ENCODE measurements around the gene TMEM208.

TMEM208 gene

DNA sequence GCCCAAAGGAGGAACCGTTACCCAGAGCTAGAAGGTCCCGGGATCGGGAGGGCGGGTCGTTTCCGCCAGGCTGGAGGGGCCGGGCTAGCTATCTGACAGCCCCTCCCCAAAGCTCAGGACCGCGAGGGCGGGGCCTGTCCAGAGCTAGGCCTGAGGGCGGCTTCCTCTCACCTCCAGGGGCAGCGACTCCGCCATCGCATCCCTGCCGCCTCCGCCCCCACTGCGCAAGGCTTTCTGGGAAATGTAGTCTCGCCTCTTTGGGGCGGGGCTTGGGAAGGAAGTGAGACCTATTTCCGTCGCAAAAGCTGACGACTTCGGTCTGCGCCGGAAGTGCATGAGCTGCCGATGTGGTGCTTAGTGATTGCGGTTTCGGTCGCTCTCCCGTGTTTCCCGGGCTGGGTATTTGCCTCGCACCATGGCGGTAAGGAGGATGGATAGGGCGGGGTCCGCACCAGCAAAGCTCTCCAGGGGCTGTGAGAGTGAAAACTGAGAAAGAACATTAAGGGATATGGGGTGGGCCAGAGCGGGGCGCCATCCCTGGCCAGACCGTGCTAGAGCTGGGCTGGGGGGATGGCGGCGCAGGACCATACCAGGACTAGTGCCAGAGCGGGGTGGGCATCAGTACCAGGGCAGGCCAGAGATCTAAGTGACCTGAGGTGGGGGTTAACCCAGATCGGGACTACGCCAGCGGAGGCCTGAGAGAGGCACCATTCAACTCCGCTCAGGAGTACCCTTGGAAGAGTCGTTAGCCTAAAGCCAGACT, at the start of gene TMEM208:
Gene TMEM208, plus strand, starts transcription at position 327 of the 763 bp plus-strand sequence. Its CDS starts 89 bp downstream, at position 416.
- peak; percentile 99 for DNase-seq (ENCODE audit: low spot score)

DNA sequence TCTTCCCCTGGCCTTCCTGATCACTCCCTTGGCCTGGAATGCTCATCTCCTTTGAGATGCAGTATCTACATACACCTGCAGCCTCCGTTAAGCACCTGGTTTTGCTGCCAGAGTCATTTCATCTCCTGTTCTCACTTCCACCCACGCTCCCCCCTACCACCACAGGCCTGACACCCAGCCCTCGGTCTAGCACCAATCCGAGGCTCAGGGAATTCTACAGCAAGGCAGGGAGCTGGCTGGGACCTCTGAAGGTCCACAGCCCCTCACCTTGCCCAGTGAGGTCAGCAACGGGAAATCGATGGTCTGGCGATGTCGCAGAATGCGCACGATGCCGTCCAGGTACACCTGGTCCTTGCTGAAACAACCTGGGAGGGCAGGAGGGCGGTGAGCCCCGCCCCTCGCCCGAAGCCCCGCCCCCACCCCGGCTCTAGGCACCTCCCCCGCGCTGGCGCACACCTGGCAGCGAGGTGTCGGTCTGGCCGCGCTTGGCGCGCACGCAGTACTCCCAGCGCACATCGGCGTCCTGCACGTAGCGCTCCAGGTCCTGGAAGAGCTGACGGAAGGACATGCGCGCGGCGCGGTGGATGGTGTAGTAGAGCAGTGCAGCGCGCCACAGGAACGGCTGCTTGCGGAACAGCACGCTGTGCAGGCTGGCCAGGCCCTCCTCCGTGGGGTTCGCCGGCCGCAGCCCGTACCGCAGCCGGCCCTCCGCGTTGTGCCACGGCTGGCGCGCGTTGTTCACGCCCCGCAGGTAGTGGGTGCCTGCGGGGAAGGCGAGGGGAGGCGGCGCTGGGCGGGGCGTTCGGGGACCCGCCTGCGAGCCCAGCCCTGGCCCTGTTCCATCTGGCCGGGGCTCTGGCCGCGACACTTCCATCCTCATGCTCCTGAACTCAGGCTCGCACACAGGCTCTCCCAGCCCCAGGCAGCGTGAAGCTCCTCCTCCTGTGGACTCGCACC, 48.9 kb upstream of the TMEM208 start:
- no peak for DNase-seq (ENCODE audit: low spot score)

DNA sequence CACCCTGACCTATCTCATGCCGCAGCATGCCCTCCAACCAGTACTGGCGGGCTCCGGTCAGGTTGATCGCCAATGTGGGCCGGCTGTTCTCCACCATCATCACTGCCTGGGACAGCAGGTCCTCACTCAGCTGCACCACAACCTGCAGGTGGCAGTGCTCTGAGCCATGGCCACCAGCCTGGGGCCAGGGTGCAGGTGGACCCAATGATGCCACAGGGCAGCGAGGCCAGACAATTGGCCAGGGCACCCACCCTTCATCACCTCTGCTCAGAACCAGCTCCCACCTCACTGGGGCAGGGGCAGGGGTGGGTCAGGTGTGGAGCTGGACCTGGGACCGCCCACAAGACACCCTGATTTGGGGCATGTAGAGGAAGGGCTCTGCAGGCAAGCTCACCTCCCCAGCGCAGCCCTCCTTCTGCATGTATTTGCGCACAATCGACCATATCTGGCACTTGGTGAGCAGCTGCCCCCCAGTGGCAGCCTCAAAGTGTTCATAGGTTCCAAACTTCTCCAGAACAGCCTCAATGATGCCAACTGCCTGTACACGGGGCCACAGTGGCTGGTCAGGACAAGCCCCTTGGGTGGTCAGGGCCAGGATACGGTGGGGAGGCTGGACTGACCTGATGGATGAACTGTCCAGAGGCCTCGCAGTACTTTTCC, 47.4 kb upstream of the TMEM208 start:
- DNase-seq (ENCODE audit: low spot score): no peak

DNA sequence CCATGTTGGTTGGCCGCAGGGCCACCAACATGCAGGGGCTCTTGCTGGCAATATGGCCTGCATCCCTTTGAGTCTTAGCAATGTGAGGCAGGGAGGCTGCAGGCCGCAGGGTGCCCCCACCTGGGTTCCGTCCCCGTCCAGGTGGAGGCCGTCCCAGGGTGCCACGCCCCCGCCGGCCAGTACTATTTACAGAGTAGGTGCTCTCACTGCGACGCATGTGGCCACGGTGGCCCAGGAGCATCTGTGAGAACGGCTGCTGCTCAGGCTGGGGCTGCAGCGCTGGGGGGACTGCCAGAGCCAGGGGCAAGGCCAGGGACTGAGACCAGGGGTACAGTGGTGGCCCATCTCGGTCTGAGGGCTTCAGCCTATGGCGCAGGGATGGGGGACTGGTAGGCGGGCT, 46.8 kb upstream of the TMEM208 start:
- no peak for DNase-seq (ENCODE audit: low spot score)

DNA sequence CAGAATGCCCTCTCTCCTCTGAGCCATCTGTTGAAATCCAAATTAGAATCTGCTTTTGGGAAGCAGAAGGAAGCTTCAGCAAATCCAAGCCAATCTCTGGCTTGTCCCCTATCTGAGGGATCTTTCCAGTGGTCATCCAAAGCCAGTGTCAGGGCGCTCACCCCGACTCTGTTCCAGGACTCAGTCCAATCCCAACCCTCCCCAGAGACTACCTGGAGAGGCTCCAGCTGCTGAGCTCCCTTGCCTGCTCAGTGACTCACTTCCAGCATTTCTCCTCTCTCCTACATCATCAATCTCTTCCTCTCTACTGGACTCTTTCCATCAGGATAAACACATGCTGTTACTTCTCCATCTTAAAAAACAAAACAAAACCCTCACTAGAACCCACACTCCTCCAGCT, 45.6 kb upstream of the TMEM208 start:
- no peak for DNase-seq (ENCODE audit: low spot score)

DNA sequence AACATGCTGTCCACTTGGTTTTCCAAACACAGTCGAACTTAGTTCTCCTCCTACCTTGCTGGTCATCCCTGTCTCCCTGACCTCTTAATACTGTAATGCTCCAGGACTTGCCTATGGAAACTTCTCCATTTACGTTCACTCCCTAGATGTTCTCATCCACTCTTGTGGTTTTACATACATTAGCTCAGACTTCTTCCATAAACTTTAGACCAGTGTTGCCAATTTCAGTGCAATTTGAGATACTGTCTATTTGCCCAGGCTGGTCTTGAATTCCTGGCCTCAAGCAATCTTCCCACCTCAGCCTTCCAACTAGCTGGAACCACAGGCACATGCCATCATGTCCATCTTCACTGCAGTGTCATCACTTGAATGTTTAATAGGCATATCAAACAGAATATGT, 44.6 kb upstream of the TMEM208 start:
- DNase-seq (ENCODE audit: low spot score): no peak

DNA sequence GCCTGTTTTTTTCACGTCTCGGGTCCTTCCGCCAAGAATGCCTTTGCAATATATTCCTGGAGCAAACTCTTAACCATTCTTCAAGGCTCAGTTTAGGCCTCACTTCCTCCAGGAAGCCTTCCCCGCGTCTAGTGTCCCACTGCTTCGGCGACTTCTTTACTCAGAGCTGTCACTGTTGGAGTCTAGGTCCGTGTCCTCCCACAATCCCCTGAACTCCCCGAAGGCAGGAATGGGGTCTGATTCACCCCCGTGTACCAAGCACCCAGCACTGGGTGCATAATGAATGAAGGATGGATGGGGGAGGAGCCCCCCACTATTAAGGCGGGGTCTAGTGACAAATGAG, 43.7 kb upstream of the TMEM208 start:
- no peak for DNase-seq (ENCODE audit: low spot score)

DNA sequence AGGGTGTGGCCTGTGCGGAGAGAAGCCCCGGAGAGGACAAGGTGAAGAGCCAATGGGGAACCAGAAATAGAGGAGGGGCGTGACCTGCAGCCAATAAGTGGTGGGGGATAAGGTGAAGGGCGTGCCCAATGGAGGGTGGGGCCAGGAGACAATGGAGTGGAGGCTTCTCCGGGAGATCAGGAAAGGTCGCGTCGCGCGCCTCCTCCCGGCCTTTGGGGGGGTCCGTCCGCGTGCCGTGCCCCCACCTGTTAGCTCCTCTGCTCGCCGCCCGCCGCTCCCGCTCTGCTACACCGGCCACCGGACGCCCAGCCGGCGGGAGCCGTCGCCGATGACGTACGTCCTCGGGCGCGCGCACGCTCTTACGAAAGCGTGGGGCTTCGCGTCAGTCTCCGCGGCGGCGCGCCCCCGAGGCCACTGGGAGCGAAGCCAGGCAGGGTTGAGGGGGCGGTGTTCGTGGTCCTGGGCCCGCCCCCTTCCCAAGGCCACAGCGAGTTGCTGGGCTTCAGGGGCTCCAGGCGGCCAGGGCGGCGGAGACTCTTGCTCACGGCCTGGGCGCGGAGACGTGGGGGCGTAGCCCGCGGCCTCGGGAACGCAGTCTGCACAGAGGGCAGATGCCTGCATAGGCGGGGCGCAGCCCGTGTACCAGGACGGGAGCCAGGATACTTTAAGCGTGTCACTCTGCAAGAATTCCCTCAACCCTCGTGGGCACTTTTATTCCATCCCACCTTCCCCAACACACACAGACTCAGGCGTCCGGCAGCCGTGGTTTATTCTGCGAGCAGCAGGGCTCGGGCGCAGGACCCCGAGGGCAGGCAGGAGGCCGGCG, 43.1 kb upstream of the TMEM208 start, which contains the start of gene MATCAP1:
Gene MATCAP1, minus strand, starts transcription at position 337 of the 826 bp plus-strand sequence. CDS start 3,353 bp downstream, outside the sequence.
- peak; percentile 98 for DNase-seq (ENCODE audit: low spot score)

DNA sequence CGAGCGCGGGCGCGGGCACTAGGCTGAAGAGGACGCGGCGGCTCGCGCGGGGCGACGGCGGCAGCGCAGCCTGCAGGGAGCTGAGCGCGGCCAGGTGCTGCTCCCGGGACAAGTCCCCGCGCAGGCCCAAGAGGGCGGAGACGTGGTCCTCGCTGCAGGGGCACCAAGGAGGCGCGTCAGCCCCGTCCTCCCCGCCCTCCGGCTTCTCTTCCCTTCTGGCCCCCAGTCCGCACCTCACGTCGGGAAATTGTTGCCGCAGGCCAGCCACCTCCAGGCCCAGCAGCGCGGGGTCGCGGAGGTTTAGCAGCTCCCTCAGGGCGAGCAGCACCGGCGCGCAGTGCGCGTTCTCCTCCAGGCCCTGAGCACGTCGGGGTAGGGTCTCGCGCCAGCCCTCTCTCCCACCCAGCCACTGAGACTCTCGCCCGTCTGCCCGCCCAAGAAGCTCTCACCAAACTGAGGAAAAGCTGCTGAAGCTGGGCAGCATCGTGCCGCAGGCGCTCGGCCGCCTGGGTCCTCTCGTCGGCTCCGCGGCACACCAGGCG, 42.4 kb upstream of the TMEM208 start:
- DNase-seq (ENCODE audit: low spot score): no peak

DNA sequence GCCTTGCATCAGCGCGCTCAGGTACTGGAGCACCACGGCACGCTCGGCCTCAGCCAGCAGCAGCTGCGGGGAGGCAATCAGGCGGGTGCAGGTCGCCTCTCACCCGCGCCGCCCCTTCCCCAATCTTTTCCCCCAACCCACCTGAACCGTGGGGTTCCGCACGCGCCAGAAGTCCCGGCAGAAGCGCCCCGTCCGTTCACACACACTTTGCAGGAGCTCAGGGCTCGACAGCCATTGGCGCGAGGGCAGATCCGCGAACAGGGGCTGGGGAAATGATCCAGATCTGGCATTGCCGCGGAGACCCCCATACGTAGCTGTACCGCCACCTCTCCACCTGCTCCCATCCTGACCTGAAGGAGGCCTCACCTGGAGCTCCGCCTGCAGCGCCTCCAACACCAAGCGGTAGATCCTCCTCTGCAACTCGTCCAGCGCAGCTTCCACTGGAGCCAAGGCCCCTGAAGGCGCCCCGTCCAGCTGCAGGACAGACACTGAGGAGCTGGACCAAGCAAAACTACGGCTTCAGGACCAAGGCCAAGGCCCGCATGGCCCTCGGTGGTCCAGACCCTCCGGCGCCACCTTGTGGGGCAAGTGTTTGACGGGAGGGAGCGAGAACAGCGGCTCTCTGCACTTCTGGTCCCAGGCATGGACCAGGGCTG, 41.8 kb upstream of the TMEM208 start:
- DNase-seq (ENCODE audit: low spot score): peak; percentile 83

DNA sequence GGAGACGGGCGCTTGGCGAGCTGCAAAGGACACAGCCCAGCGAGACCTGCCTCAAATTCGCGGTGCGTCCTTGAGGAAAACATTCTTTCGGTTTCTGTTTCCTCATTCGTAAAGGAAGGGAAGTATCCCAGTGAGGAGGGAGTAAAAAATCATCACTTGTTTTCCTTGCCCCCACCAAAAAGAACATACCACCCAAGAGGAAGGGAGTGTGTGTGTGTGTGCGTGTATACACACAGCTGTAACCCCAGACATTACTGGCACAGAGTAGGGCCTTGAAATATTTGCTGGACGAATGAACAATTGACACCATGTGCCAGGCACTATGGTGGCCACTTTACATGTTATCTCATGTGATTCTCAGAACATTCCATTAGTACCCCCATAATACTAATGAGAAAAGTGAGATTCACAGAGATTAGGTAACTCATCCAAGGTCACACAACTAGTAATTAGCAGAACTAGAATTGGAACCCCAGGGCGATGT, 41.2 kb upstream of the TMEM208 start:
- DNase-seq (ENCODE audit: low spot score): no peak

DNA sequence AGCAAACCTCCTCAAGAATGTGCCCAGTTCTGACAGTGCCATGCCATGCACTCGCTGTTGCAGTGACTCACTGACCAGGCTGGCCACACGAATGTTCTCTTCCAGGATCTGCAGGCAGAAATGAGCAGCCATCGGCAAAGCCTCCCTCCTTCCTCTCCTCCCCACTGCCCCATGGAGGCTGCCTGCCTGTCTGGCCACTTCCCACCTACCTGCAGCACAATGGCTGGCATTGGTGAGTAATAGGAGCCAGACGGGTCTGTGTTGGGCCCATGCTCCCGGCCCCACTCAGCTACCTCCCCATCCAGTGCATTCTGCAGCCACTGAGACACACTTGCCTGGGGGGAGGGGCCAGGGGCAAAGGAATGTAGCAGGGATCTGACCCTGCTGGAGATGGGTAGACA, 40.4 kb upstream of the TMEM208 start:
- no peak for DNase-seq (ENCODE audit: low spot score)

DNA sequence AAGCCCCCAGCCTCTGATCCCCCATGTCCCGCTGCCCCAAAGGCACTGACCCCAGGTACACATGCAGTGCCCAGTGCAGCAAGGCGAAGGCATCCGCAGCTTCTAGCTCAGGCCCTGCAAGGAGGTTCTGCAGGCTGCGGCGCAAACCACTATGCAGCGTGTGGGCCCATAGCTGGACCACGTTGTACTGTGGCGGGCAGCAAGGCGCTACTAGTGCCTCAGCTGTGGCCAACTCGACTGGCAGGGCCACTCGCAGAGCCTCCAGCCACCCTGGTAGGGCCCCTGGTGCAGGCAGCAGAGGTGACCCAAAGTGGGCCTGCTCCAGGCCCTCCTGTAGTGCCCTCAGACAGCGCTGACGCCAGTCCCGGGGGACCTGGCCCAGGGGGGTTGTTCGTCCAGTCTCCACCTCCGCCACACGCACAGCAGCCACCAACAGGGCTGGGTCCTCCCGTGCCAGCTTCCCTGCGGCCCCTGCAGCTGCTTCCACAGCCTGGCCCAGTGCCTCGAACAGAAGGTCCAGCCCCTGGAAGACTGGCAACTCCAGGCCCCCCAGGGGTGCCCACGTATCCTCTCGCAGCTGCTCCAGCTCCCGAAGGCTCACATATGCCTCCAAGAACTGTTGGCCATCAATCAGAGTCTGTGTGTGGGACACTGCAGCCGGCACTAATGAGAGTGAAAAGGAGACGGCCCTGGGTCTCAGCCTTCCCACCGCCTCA, 39.6 kb upstream of the TMEM208 start:
- DNase-seq (ENCODE audit: low spot score): no peak

DNA sequence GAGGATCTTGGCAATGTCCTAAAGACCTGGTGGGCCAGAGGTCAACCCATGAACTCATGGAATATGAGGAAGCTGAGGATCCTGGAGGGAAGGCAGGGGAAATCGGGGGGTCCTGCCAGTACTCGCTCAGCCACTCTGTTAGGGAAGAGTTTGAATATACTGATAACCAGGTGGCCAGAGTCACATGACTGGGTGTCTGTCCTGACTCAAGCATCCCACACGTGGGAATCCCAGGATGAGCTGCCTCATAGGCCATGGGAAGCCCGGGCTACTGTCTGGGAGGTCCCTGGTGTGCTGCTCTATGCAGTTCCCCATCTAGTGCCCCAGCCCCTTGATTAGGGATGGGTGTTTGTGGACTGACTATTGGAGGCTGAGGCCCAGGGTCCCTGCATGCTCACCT, 38.6 kb upstream of the TMEM208 start:
- no peak for DNase-seq (ENCODE audit: low spot score)

DNA sequence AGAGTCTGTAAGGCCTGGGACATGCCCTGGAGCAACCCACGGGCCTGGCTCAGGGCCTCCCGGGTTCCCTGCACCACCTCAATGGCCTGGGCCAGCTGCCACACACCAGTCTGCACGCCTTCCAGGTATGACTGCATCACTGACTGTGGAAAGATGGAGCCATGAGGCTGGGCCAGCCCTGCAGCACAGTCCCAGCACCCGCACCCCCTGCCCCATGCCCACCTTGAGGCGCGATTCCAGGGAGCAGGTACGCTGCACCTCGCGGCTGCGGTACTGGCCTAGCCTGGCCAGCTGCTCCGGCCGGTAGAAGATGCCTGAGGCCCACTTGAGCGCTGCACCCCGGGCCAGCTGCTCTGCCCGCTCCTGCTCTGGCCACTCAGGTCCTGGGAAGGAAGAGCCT, 38.1 kb upstream of the TMEM208 start:
- DNase-seq (ENCODE audit: low spot score): no peak

DNA sequence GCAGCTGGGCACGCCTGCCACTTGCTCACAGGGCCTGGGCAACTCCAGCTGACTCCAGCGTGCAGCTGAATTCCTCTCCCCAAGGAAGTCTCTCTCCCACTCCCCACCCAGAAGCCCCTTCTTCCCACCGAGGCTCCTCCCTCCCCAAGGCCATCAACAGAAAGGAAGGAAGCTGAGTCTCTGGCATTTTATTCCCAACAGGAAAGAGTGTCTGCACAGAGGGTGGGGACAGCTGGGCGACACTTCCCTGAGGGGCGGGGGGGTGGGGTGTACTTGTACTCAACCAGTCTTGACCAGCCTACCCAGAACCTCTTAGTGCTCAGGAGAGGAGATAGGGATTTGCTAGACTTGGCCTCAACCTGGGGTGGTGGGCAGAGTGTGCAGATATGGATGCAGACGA, 36.9 kb upstream of the TMEM208 start, which contains the start of gene EXOC3L1:
Gene EXOC3L1, minus strand, starts transcription at position 96 of the 400 bp plus-strand sequence. CDS start 460 bp downstream, outside the sequence.
- DNase-seq (ENCODE audit: low spot score): no peak

DNA sequence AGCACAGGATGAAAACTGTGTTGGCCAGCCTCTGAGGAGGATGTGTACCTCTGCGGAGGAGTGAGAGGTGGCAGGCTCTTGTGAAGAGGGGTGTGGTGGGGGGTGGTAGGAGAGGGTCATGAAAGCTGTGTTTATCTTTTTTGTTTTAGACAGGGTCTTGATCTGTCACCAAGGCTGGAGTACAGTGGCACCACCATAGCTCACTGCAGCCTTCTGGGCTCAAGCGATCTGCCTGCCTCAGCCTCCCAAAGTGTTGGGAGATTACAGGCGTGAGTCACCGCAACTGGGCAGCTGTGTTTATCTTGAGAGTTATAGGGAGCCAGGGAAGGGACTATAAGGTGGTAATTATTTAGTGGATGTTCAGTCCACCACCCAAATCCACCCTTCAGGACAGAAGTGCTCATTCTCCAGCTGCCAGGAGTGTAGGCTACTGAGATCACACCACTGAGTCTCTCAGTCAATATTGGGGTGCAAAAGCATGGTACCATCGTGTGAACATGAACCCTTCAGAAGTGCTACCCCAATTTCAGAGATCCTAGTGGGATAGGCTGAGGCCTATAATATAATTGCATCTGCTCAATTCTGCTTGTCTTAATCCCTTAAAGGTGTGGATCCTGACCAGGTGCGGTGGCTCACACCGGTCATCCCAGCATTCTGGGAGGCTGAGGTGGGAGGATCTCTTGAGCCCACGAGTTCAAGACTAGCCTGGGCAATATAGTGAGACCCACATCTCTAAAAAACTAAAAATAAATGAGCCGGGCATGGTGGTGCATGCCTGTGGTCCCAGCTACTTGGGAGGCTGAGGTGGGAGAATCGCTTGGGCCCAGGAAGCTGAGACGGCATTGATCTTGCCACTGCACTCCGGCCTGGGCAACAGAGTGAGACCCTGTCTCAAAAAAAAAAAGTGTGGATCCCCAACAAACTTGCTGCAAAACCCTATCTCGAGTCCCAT, 36.2 kb upstream of the TMEM208 start:
- no peak for DNase-seq (ENCODE audit: low spot score)

DNA sequence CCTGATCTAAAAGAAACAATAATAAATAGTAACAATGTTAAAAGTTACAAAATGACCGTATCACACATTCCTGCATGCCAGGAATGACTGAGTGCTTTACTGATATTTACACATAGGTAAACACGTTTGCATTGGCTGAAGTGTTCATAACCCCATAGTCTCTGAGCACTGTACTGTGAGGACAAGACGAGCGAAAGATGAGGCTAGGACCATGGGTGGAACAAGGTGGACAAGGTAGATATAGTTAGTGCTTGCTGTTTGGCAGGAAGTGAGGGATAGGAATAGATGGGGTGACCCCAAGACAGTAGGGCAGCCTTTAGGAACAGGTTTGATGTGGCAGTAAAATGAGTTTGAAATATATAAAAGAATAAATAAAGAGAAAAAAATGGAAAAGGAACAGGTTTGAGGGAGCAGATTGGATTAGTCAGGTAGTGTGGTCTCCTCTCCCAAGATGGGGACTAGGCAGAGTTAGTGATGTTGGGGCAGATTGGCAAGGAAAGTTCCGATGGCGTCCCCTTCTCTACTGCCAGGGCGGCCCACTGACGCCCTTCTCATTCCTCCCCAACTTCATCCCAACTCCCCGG, 35.4 kb upstream of the TMEM208 start:
- DNase-seq (ENCODE audit: low spot score): no peak

Data from activated CD4-positive, alpha-beta T cell treated with anti-CD3 and anti-CD28 coated beads, Interleukin-2, Interleukin-4, amounts not matched to agents 100 ng/mL and 50 ng/mL, durations not matched to agents 16 hours and 8 hours (primary cell).